ENCODE results near the gene TK2.
"Not testable (repeated sequence)": the region's sequence is repeated elsewhere in the genome, so short reads cannot be mapped to it uniquely, and the experiment has no call there.

Gene TK2

DNA sequence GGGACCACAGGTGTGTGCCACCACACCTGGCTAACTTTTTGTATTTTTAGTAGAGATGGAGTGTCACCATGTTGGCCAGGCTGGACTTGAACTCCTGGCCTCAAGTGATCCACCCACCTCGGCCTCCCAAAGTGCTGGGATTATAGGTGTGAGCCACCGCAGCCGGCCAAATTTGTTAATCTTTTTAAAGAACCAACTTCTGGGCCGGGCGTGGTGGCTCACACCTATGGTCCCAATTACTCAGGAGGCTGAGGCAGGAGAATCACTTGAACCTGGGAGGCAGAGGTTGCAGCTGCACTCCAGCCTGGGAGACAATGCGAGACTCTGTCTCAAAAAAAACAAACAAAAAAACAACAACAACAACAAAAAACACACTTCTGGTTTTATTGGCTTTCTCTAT lies 84.0 kb downstream of the TK2 start:
- DNase-seq, result not testable (repeated sequence)

DNA sequence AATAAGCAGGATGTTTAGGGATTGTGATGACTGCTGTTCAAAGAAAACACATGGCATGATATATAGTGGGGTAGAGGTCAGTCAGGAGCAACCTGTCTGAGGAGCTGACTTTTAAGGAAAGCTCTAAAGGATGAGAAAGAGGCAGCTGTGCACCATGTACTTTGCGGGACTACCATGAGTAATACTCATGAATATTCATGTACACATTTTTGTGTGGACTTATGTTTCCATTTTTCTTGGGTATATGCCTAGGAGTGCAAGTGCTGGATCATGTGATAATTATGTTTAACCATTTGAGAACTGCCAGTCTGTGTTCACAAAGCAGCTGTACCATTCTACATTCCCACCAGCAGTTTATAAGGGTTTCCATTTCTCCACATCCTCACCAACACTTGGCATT lies 87.0 kb downstream of the TK2 start:
- DNase-seq, result no peak

DNA sequence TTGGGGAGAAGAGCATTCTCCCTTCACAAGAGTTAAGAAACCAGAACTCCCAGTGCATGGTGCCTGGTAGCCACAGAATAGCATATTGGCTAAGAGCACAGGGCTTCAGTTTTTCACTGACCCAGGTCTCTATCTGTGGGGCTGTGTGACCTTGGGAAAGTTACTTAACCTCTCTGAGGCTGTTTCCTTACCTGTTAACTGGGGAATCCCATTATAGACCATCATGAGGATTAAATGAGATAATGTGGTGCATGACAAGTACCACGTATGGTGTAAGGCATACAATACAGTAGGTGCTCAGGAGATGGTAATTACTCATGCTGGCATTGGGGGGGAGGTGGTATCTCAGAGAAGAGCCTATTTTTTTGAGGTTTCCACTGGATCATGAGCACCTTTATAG lies 89.2 kb downstream of the TK2 start:
- DNase-seq, result no peak

DNA sequence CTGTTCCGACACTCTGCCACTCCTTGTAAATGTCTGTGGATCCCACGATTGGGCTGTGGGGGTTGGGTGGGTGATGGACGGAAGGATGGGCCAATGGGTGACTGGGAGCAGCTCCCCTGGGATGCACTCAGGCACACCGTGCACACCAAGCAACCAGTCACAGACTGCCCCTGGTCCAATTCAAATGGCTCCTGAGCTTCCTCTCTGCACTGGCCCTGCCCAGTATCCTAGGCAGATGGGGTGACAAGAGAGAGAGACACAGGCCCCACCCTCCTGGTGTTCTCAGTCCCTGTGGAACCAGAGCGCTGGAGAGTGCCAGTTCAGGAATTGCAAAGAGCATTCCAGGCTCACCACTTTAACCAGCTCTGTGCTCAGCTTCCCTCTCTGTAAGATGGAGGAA lies 90.0 kb downstream of the TK2 start:
- DNase-seq, result no peak

DNA sequence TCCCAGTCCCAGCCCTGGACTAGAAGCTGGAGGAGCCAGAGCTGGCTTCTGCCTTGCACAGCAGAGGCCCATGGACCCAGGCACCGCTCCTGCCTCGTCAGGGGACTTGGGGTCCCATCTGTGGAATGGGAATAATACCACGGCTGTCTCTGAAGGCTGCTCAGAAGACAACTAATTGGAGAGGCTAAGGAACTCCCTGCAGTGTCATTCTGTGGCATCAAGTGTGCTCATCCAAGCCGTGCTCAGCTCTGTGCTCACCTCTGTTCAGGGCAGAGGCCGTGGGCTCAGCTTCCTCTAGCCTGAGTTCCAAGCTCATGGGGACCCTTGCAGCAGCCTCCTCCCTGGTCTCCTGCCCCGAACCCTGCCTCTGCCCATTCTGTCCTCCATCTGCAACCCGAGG lies 91.1 kb downstream of the TK2 start:
- DNase-seq, result no peak

DNA sequence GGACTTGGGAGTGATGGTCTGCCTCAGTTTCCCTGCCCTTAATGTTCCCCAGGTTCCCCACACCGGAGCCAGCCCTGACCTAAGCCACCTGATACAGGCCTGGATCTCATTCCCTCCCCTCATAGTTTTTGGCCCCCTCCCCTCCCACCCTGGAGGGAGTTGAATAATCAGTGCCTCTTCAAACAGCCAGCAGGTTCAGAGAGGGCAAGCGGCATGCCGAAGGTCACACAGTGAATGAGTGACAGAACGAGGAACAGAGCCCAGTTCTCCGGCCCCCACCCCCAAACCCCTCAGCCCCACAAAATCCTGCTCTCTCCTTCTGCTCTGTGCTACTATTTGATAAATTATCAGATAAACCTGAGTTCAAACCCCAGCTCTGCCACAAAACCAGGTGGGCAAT lies 91.6 kb downstream of the TK2 start:
- DNase-seq, result no peak
